HG03064 (cell line): ENCODE data around the gene MRRF.
"Not testable (repeated sequence)": the region's sequence is repeated elsewhere in the genome, so short reads cannot be mapped to it uniquely, and the experiment has no call there.

Experiments
- ATAC-seq: cut with Tn5 transposase; IDR thresholded peaks from one replicate; pipeline ENCODE4 v1.9.1; 2021; ENCODE audit warnings: low read depth; ENCODE audit not compliant: unreplicated experiment

The MRRF gene

GRCh38 chr9:122327175-122327574, 62.5 kb downstream of the MRRF start:
- no peak for ATAC-seq

- ATAC-seq, result no peak
Observed at GRCh38 chr9:122329597-122329996, 64.9 kb downstream of the MRRF start.

GRCh38 chr9:122330466-122330865, 65.8 kb downstream of the MRRF start:
- not testable (repeated sequence) for ATAC-seq

GRCh38 chr9:122331523-122331927, 66.8 kb downstream of the MRRF start:
- no peak for ATAC-seq

- no peak for ATAC-seq
Observed at GRCh38 chr9:122332083-122332482, 67.4 kb downstream of the MRRF start.

- no peak for ATAC-seq
Observed at GRCh38 chr9:122332644-122333043, 68.0 kb downstream of the MRRF start.

- no peak for ATAC-seq
Observed at GRCh38 chr9:122333169-122333808, 68.6 kb downstream of the MRRF start.

- ATAC-seq, result no peak
Observed at GRCh38 chr9:122334916-122335315, 70.2 kb downstream of the MRRF start.

GRCh38 chr9:122336189-122336588, 71.5 kb downstream of the MRRF start:
- no peak for ATAC-seq

GRCh38 chr9:122336866-122337555, 72.3 kb downstream of the MRRF start:
- ATAC-seq, result no peak

- no peak for ATAC-seq
Observed at GRCh38 chr9:122337556-122337929, 72.9 kb downstream of the MRRF start.

- ATAC-seq, result no peak
Observed at GRCh38 chr9:122338536-122338935, 73.9 kb downstream of the MRRF start.

GRCh38 chr9:122338994-122339393, 74.3 kb downstream of the MRRF start:
- no peak for ATAC-seq

GRCh38 chr9:122339579-122339978, 74.9 kb downstream of the MRRF start:
- ATAC-seq, result no peak

GRCh38 chr9:122340161-122340560, 75.5 kb downstream of the MRRF start:
- ATAC-seq, result no peak

- no peak for ATAC-seq
Observed at GRCh38 chr9:122342323-122343050, 77.8 kb downstream of the MRRF start.

- ATAC-seq, result no peak
Observed at GRCh38 chr9:122346478-122347347, 82.0 kb downstream of the MRRF start.

- ATAC-seq, result no peak
Observed at GRCh38 chr9:122347348-122348287, 82.9 kb downstream of the MRRF start.

GRCh38 chr9:122348288-122348777, 83.7 kb downstream of the MRRF start:
- ATAC-seq, result no peak

GRCh38 chr9:122348791-122349190, 84.1 kb downstream of the MRRF start:
- no peak for ATAC-seq
